ENCODE results near the gene CACNB4.

DNA sequence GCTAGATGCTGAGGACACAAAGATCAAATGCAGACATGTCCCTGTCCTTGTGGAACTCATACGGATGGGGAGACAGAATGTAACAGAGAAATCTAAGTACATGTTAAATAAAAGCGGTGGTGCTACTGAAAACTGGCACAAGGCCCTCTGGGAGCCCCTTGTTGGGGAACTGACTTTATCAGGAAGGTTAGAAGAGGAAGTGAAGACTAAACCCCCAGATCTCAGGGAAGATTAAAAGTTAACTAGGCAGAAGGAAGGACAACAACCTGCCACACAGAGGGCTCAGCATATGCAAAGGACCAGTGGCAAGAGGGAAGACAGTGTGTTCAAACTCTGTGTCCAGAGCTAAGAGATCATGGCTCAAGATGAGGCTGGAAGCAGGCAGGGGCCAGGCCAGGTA, 4.8 kb downstream of the CACNB4 start:
- TF ChIP-seq, protein P1, sequence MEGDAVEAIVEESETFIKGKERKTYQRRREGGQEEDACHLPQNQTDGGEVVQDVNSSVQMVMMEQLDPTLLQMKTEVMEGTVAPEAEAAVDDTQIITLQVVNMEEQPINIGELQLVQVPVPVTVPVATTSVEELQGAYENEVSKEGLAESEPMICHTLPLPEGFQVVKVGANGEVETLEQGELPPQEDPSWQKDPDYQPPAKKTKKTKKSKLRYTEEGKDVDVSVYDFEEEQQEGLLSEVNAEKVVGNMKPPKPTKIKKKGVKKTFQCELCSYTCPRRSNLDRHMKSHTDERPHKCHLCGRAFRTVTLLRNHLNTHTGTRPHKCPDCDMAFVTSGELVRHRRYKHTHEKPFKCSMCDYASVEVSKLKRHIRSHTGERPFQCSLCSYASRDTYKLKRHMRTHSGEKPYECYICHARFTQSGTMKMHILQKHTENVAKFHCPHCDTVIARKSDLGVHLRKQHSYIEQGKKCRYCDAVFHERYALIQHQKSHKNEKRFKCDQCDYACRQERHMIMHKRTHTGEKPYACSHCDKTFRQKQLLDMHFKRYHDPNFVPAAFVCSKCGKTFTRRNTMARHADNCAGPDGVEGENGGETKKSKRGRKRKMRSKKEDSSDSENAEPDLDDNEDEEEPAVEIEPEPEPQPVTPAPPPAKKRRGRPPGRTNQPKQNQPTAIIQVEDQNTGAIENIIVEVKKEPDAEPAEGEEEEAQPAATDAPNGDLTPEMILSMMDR (IDR thresholded peaks at IDR 0.05): no peak
- no peak for TF ChIP-seq POLR2A (IDR thresholded peaks at IDR 0.05)
- no peak for TF ChIP-seq POLR2AphosphoS5 (IDR thresholded peaks at IDR 0.05)
